22Rv1 (cell line): ENCODE measurements around the gene RCOR3.

Experiments used
- CTCF ChIP-seq: fragments of 450-650 bp; IDR thresholded peaks from 2 replicates; pipeline ENCODE4 v1.5.1; 2017; ENCODE audit warnings: mild to moderate bottlenecking
- ZFX ChIP-seq: fragments of 450-650 bp; IDR thresholded peaks from 2 replicates; pipeline ENCODE4 v1.6.1; 2017; ENCODE audit warnings: antibody characterized with exemption, borderline replicate concordance

GRCh38 chr1:211259638-211260126, 516 bp downstream of the RCOR3 start:
- TF ChIP-seq CTCF, result no peak
- TF ChIP-seq ZFX, result no peak
